CD4-positive, alpha-beta T cell (primary cell): Measurements from ENCODE around the gene KCNQ2. TPM values are rescaled to one million over a fixed set of nuclear protein-coding genes. Genes with fewer than 3 reads are reported as not detected.

Experiments
- ATAC-seq: fragments of 200-7000 bp; cut with Tn5 transposase; one replicate; pipeline ENCODE4 v1.10.0; 2022; ENCODE audit warnings: mild to moderate bottlenecking; ENCODE audit not compliant: poor library complexity
- CTCF ChIA-PET: fragments of 350-600 bp; sonication (Branson Sonifier 250); formaldehyde crosslinking; loops from one replicate; lab custom pipeline; 2021; ENCODE audit warnings: antibody characterized with exemption, inconsistent platforms; lab: Charles Lee
- POLR2A ChIA-PET: fragments of 350-600 bp; sonication (Branson Sonifier 250); formaldehyde crosslinking; loops from one replicate; lab custom pipeline; 2021; ENCODE audit warnings: antibody characterized with exemption, inconsistent platforms; lab: Charles Lee
- DNase-seq, 14 experiments: peaks; one replicate each; pipeline ENCODE4 v3.0.0-alpha.2; 2013 to 2020; ENCODE audit warnings: mixed read lengths in 2 of 14
- H3K27ac ChIP-seq, 2 donors: one replicate each; pipeline versions ENCODE4 v1.5.1 to v1.7.0; 2013; ENCODE audit warnings: low read length in 2 of 2, low read depth in 1 of 2, mild to moderate bottlenecking in 1 of 2
- H3K27me3 ChIP-seq, 2 experiments: 1 replicate in 1 of 2; 2 replicates in 1 of 2; pipeline versions ENCODE4 v1.6.1 to v1.7.0; 2013; ENCODE audit warnings: low read length in 2 of 2, control low read depth in 1 of 2, mild to moderate bottlenecking in 1 of 2, moderate library complexity in 1 of 2; ENCODE audit not compliant: insufficient read depth in 2 of 2, control insufficient read depth in 1 of 2
- H3K36me3 ChIP-seq: one replicate; pipeline ENCODE4 v1.6.1; 2013; ENCODE audit warnings: low read length, control low read depth; ENCODE audit not compliant: insufficient read depth
- H3K4me1 ChIP-seq: one replicate; pipeline ENCODE4 v1.6.1; 2013; ENCODE audit warnings: low read length, control low read depth; ENCODE audit not compliant: insufficient read depth
- H3K4me3 ChIP-seq: one replicate; pipeline ENCODE4 v1.5.1; 2013; ENCODE audit warnings: mild to moderate bottlenecking, low read length, moderate library complexity
- H3K9me3 ChIP-seq, 2 experiments: 1 replicate in 1 of 2; 2 replicates in 1 of 2; pipeline versions ENCODE4 v1.6.1 to v1.7.0; 2013; ENCODE audit warnings: low read length in 2 of 2, mild to moderate bottlenecking in 2 of 2, control low read depth in 1 of 2, moderate library complexity in 1 of 2; ENCODE audit not compliant: control insufficient read depth in 1 of 2, insufficient read depth in 1 of 2
- H3K27ac Mint-ChIP-seq: one replicate; pipeline ENCODE4 v1.8.0; 2020; ENCODE audit warnings: mixed read lengths
- H3K27me3 Mint-ChIP-seq: one replicate; pipeline ENCODE4 v1.8.0; 2021; ENCODE audit warnings: mixed read lengths
- H3K36me3 Mint-ChIP-seq: one replicate; pipeline ENCODE4 v1.8.0; 2021; ENCODE audit warnings: low read depth, mixed read lengths
- H3K4me1 Mint-ChIP-seq: one replicate; pipeline ENCODE4 v1.8.0; 2021; ENCODE audit warnings: low read depth, mixed read lengths
- H3K4me3 Mint-ChIP-seq: one replicate; pipeline ENCODE4 v1.8.0; 2020; ENCODE audit warnings: mild to moderate bottlenecking, mixed read lengths
- H3K9me3 Mint-ChIP-seq: one replicate; pipeline ENCODE4 v1.8.0; 2020; ENCODE audit warnings: mixed read lengths
- CTCF ChIP-seq: fragments of 200-600 bp; IDR thresholded peaks from one replicate; pipeline ENCODE4 v1.8.0; 2022; ENCODE audit warnings: antibody characterized with exemption, mild to moderate bottlenecking
- intact Hi-C, 2 experiments: fragments of 100-400 bp; cut with DNase I in 1 of 2; cut with micrococcal nuclease in 1 of 2; formaldehyde crosslinking; loops; one replicate each; pipeline versions ENCODE4 v1.15.1 to v1.9.0; 2023 to 2025; cut with DNase I, micrococcal nuclease
- total RNA-seq, 174 experiments: library from RNA in 2 of 174; stranded (reverse) in 2 of 174; gene quantifications; one replicate each; pipeline ENCODE4 v1.2.3 and lab custom pipeline; 2021 to 2026

KCNQ2 gene
- total RNA-seq, 2 experiments from 2014 or later = not detected

DNA sequence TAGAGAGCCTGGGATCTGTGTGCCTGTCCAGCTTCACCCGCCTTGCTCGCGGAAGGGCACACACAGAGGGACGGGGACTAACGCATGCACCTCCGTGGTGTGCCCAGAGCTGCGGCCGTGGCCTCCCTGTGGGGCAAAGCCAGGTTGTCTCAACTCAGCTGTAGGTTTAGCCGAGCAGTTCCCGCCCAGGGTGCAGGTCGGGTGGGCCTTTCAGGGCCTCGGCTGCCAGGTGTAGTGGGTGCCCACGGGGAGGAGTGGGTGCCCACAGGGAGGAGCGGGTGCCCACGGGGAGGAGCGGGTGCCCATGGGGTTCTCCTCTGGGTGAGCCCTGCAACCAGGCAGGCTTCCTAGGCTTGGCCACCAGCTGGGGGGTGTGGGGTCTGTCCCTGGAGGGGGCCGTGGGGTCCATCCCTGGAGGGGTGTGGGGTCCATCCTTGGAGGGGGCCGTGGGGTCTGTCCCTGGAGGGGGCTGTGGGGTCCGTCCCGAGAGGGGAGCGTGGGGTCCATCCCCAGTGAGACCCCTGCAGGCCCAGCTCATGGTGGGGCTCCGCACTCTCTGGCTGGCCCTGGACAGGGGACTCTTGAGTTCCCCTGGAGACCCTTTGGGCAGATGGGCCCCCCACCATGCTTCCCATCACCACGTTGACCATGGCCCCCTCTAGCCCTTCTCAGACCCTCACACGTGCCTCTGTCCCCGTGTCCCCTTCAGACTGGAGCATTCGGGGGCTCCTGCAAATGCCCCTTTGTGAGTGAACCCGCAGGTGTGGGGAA lies 73.5 kb downstream of the KCNQ2 start:
- ChIA-PET CTCF (no interaction called here), POLR2A (no interaction called here)
- intact Hi-C loops = no loop called here
- no peaks in the 10 kb centered on the region for H3K36me3 ChIP-seq
- no peak overlapping the region for H3K4me3 ChIP-seq
- TF ChIP-seq CTCF = no peak
- no peaks in the 10 kb centered on the region for H3K4me1 ChIP-seq
- no peak overlapping the region for H3K27ac ChIP-seq
- ATAC-seq = no peak
- Mint-ChIP-seq H3K27ac (no peak overlapping the region), H3K4me1 (no peaks in the 10 kb centered on the region), H3K4me3 (no peak overlapping the region), H3K9me3 (no peaks in the 10 kb centered on the region), H3K36me3 (no peaks in the 10 kb centered on the region), H3K27me3 (peaks cover 10% of the 10 kb centered on the region)
- H3K27me3 ChIP-seq = peaks cover 0 to 9% of the 10 kb centered on the region in 2 experiments
- DNase-seq = no peak
- H3K9me3 ChIP-seq = no peaks in the 10 kb centered on the region

DNA sequence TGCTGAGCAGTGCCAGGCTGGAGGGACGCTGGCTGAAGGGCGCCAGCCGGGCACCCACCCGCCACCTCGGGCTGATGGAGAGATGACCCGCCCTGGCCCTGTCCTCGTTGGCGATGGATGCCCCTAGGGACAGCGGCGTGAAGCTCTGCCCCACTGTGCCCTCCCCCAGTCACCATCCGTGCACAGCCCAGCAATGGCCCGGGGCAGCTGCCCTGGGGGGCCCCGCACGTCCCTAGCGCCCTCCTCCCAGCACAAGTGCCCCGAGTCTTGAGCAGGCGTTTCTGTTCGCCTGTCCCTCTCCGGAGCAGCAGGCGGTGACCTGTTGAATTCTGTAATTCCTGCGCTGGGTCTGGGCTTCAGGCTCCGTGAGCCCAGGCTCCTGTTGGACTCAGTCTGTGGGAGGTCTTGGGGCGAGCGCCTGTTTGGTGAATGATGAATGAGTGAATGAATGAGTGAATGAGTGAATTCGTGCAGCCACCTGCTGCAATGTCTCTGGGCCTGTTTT lies 74.5 kb downstream of the KCNQ2 start:
- H3K27me3 Mint-ChIP-seq = peaks cover 10% of the 10 kb centered on the region
- no peaks in the 10 kb centered on the region for H3K4me1 Mint-ChIP-seq
- ATAC-seq (no peak), DNase-seq (no peak)
- no peaks in the 10 kb centered on the region for H3K36me3 Mint-ChIP-seq
- H3K27ac Mint-ChIP-seq = no peak overlapping the region
- no peaks in the 10 kb centered on the region for H3K36me3 ChIP-seq
- no peaks in the 10 kb centered on the region for H3K9me3 ChIP-seq
- TF ChIP-seq CTCF = no peak
- peaks cover 3 to 12% of the 10 kb centered on the region in 2 experiments for H3K27me3 ChIP-seq
- H3K4me3 ChIP-seq = no peak overlapping the region
- H3K9me3 Mint-ChIP-seq = no peaks in the 10 kb centered on the region
- no peak overlapping the region for H3K27ac ChIP-seq
- H3K4me3 Mint-ChIP-seq = no peak overlapping the region
- CTCF ChIA-PET = no interaction called here
- H3K4me1 ChIP-seq = no peaks in the 10 kb centered on the region
- POLR2A ChIA-PET = no interaction called here
- intact Hi-C loops = no loop called here

- Histone ChIP-seq H3K4me1 (no peaks in the 10 kb centered on the region), H3K9me3 (no peaks in the 10 kb centered on the region), H3K27ac (no peak overlapping the region), H3K4me3 (no peak overlapping the region), H3K27me3 (peaks cover 3 to 10% of the 10 kb centered on the region in 2 experiments), H3K36me3 (no peaks in the 10 kb centered on the region)
- peaks cover 10% of the 10 kb centered on the region for H3K27me3 Mint-ChIP-seq
- POLR2A ChIA-PET = no interaction called here
- H3K4me1 Mint-ChIP-seq = no peaks in the 10 kb centered on the region
- no peak overlapping the region for H3K27ac Mint-ChIP-seq
- intact Hi-C loops = no loop called here
- ATAC-seq = no peak
- no peak overlapping the region for H3K4me3 Mint-ChIP-seq
- H3K36me3 Mint-ChIP-seq = no peaks in the 10 kb centered on the region
- CTCF ChIA-PET = no interaction called here
- no peak for TF ChIP-seq CTCF
- no peaks in the 10 kb centered on the region for H3K9me3 Mint-ChIP-seq
- DNase-seq = no peak
These were observed 75.2 kb downstream of the KCNQ2 start for GRCh38 chr20:63397155-63397843.
